ENCODE data around the gene TMEM184C.

DNA sequence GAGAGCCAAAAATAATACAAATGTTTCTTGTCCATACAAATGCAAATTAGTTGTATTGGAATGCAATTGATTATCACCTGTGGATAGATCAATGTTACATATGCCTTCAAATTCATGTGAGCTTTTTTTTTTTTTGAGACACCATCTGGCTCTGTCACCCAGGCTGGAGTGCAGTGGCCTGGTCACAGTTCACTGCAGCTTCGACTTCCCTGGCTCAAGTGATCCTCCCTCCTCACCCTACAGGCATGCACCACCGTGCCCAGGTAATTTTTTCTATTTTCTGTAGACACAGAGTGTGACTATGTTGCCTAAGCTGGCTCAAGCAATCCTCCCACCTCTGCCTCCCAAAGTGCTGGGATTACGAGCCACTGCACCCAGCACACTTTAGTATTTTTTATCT lies 38.6 kb upstream of the TMEM184C start:
- TF ChIP-seq, protein P1, sequence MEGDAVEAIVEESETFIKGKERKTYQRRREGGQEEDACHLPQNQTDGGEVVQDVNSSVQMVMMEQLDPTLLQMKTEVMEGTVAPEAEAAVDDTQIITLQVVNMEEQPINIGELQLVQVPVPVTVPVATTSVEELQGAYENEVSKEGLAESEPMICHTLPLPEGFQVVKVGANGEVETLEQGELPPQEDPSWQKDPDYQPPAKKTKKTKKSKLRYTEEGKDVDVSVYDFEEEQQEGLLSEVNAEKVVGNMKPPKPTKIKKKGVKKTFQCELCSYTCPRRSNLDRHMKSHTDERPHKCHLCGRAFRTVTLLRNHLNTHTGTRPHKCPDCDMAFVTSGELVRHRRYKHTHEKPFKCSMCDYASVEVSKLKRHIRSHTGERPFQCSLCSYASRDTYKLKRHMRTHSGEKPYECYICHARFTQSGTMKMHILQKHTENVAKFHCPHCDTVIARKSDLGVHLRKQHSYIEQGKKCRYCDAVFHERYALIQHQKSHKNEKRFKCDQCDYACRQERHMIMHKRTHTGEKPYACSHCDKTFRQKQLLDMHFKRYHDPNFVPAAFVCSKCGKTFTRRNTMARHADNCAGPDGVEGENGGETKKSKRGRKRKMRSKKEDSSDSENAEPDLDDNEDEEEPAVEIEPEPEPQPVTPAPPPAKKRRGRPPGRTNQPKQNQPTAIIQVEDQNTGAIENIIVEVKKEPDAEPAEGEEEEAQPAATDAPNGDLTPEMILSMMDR (IDR thresholded peaks at IDR 0.05; ENCODE audit: insufficient read depth, low read length): no peak
- TF ChIP-seq, protein P2, sequence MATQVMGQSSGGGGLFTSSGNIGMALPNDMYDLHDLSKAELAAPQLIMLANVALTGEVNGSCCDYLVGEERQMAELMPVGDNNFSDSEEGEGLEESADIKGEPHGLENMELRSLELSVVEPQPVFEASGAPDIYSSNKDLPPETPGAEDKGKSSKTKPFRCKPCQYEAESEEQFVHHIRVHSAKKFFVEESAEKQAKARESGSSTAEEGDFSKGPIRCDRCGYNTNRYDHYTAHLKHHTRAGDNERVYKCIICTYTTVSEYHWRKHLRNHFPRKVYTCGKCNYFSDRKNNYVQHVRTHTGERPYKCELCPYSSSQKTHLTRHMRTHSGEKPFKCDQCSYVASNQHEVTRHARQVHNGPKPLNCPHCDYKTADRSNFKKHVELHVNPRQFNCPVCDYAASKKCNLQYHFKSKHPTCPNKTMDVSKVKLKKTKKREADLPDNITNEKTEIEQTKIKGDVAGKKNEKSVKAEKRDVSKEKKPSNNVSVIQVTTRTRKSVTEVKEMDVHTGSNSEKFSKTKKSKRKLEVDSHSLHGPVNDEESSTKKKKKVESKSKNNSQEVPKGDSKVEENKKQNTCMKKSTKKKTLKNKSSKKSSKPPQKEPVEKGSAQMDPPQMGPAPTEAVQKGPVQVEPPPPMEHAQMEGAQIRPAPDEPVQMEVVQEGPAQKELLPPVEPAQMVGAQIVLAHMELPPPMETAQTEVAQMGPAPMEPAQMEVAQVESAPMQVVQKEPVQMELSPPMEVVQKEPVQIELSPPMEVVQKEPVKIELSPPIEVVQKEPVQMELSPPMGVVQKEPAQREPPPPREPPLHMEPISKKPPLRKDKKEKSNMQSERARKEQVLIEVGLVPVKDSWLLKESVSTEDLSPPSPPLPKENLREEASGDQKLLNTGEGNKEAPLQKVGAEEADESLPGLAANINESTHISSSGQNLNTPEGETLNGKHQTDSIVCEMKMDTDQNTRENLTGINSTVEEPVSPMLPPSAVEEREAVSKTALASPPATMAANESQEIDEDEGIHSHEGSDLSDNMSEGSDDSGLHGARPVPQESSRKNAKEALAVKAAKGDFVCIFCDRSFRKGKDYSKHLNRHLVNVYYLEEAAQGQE (IDR thresholded peaks at IDR 0.05; ENCODE audit: insufficient replicate concordance, low read depth): no peak
- TF ChIP-seq GABPA (IDR thresholded peaks at IDR 0.05; ENCODE audit: low read depth) (no peak), POLR2AphosphoS5 (IDR thresholded peaks at IDR 0.05; ENCODE audit: low read depth) (no peak)
